ENCODE results near the gene C2orf72.
"Not testable (repeated sequence)": the region's sequence is repeated elsewhere in the genome, so short reads cannot be mapped to it uniquely, and the experiment has no call there.

The C2orf72 gene

DNA sequence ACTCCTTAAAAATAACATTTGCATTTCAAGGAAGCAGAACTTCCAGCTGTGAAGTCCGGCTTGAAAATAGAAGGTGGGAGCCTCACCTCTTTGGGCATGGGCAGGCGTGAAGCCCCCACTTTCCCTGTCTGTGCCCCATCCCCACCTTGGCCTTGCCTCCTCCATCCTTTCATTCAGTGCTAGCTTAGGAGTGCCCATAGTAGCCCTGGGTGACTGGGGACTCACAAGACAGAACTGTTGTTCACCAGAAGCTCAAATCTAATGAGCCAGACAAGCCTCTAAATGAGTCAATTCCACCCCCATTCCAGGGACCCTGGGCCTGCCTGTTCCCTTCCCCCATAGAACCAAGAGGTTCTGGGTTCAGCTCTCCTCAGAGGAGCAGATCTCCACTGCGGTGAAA is 21.4 kb upstream of the C2orf72 start:
- no peak for DNase-seq

DNA sequence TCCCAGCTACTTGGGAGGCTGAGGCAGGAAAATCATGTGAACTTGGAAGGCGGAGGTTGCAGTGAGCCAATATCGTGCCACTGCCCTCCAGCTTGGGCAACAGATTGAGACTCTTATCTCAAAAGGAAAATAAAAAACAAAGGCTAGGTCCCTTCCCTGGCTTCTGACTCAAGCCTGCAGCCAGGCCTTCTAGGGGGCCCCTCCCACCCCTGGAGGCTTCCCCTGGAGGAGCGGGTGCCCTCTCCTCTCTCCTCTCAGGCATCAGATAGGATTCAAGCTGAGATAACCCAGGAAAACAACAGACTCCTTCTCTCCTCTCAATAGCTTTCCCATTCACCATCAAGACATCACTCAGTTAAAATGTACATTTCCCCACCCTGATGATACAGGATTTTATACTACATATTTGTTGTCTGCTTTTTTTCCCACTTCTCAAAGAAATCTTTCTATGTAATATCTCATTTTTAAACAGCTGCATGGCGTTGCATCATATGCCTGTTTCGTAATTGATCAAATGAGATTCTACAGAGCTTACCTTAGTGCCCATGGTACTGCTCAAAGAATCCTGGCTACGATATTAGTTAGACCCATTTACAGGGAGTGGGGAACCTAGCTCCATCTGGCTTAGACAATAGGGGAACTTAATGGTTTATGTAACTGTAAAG is 20.6 kb upstream of the C2orf72 start:
- DNase-seq, result no peak

DNA sequence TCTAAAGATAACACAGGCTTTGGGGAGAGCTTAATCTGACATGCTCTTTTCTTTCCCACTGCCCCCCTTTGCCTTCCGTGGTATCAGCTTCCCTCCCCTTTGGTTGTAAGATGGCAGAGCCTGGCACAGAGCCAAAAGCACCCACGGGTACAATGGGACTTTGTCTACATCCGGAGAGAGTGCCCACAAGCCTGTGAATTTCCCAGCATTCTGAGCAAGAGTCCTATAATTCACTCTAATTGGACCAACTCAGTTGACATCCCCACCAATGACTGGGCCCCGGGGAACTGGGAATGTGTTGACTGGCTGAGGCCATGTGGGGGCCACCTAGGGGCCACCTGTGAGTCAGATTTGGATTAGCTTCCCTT is 20.1 kb upstream of the C2orf72 start:
- DNase-seq, result peak; percentile 2

DNA sequence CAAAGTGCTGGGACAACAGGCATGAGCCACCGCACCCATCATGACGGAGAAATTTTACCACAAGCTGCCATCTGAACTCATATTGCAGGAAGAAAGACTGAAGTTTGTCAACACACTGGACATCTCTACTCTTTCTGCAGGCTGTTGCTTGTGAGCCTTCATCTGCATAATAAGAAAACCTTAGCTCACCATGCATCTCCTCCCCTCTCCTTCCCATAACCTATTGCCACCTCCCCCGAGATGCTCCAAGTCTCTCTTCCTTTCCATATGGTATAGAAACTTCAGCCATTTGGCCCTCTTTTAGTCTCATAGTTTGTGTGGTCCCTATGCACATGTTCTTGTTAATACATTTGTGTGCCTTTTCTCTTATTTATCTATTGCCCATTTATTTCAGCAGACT is 19.1 kb upstream of the C2orf72 start:
- DNase-seq, result no peak

DNA sequence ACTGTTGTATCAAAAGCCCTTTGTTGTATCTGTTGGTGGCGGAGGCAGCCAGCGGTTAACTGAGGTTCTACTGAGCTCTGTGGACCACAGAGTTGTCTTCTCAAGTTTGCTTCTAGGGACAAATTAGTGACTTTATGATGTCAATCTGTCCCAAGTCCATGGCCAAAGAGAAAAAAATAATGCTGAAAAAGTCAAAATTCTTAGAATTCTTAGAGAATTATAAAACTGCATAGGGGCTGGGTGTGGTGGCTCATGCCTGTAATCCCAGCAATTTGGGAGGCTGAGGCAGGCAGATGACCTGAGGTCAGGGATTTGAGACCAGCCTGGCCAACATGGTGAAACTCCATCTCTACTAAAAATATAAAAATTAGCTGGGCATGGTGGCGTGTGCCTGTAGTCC is 12.3 kb upstream of the C2orf72 start:
- not testable (repeated sequence) for DNase-seq

DNA sequence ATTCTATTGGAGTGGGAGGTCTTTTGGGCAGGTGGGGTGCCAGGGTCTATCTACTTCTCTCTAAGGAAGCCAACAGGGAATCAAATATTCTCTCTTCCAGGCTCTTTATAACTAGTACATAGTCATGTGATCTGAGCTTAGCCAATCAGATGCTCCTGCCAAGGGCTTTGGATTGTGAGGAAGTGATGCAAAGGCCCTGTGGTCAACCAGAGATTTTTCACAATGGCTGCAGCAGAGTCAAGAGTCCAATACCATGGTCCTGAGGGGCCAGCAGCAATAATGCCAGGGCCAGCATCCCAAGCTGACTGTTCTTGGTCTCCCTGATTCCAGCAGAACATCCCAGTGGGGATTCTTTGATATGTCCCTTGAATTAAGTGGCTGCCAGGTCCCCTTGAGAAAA is 8.4 kb upstream of the C2orf72 start:
- DNase-seq, result no peak

DNA sequence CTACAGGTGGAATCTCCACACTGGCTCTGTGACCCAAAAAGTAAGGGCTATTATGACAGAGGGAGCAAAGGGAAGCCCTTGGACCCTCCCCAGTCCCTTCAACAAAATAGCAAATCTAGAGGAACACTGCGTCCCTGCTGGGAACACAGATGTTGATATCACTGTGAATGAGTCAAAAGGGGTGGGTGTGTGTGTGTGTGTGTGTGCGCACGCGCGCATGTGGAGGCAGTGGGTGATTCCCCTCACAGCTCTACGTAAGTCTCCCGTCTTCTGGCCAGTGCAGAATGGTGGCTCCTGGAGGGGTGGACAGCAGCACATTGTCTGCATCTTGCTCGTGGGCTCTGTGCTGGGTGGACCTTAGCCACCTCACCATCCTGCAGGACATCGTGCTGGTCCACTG is 7.8 kb upstream of the C2orf72 start:
- no peak for DNase-seq

DNA sequence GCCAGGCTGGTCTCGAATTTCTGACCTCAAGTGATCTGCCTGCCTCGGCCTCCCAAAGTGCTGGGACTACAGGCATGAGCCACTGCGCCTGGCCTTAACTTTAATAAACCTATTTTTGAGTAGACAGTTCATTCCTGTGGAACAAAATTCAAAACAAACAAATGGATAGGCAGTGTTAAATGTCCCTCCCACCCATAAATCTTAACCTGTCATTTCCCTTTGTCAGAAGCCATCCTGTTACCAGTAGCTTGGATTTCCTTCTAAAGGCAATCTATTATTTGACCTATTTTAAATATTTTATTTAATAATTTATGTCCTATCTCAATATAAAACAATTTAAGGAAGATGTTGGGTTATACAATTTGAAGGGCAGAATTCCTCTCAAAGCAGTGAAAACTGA is 6.6 kb upstream of the C2orf72 start:
- DNase-seq, result no peak

DNA sequence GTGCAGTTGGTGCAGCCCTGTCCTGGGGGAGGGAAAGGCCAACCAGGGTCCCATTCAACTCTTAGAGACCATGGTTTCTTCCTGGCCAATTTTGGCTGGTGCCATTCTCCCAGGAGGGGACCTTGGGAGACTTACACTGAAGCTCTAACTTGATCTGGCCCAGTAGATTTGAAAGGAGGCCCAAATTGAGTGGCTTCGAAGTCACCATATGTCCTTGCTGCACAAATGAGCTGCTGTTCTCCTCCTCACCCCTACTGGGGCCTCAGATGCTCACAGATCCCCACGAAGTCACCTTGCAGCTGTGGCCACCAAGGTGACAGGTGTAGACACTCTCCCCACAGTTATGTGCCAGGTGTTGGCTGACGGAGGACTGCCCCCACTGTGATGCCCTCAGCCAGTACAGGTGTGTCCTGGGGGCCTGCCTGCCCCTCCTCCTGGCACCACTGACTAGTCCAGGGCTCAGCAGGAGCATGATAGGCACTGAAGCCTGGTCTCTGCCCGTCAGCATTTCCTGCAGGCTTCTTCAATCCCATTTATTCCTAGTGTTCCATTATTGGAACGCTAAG is 4.7 kb upstream of the C2orf72 start:
- no peak for DNase-seq

DNA sequence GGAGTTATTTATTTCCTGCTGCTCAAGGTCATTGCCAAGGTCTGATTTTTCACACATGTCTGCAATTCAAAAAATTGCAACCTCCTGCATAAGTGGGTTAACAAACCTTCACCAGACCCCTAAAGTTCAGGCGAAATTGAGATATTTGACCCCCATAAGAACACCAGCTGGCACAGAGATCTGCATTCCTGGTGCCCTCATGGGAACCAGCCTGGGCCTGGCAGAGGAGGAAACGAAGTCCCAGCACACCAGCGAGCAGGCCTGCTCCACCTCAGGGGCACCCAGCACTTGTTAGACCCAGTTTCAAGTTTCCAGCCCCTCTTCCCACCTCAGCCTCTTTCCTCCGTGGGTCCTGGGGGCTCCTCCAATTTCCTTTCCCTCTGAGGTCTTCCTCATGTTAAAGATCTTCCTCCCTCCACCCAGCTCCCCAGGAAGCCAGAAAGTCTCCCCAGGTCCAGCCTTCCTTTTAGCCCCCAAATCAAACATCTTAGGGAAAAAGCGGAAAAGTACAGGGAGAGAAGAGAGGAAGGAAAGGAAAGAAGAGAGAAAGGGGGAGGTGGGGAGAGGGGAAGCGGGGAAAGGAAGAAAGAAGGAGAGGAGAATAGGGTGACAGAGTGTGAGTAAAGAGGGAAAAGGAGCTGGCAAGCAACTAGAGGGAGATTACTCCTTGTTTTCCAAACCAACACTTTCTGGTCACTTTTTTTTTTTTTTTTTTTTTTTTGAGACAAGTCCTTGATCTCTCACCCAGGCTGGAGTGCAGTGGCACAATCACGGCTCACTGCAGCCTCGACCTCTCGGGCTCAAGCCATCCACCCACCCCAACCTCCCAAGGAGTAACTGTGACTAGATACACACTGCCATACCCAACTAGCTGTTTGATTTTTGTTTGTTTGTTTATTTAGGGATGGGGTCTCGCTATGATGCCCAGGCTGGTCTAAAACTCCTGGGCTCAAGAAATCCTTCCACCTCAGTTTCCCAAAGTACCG is 3.9 kb upstream of the C2orf72 start:
- no peak for DNase-seq

DNA sequence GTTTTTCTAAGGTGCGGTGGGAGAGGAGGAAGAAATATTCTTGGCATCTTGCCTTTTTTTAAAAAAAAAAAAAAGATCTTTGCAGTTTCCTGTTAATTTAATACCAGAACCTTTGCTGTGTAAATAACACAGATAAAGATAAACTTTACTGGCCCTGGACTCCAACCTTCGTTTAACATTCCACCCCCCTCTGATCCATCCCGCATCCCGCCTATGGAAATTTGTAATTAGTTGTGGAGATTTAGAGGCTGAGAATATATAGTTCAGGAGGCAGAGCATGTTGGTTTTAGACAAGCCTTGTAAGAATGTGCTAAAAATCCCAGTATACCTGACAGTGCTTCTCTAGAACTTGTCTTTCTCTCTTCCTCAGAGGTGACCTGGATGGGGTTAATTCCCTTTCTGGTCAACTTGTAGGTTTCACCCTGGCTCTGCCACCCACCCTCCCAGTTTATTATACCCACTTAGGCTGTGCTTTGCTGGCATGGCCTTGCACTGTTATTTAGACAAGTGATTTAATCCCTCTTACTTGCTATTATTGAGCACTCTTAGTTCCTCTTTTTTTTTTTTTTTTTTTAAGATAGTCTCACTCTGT is 2.9 kb upstream of the C2orf72 start:
- no peak for DNase-seq

DNA sequence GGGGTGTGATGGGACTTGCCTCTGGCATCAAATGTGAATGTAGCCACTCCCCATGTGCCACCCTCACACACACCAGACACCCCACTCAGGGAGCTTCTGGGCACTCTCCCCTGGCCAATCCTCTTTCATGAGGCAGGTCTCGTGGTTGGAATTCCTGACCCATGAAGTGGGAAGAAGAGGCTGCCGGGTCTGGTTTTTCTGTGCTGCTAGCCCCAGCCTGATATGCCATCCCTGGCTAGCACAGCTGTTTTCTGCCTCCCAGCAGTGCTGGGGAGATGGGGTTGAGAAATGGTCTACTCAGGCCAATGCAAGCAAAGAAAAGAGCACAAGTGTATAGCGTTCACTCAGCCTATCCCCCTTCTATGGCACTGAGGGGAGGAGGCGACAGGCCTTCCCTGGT is 1.2 kb upstream of the C2orf72 start:
- DNase-seq, result no peak

DNA sequence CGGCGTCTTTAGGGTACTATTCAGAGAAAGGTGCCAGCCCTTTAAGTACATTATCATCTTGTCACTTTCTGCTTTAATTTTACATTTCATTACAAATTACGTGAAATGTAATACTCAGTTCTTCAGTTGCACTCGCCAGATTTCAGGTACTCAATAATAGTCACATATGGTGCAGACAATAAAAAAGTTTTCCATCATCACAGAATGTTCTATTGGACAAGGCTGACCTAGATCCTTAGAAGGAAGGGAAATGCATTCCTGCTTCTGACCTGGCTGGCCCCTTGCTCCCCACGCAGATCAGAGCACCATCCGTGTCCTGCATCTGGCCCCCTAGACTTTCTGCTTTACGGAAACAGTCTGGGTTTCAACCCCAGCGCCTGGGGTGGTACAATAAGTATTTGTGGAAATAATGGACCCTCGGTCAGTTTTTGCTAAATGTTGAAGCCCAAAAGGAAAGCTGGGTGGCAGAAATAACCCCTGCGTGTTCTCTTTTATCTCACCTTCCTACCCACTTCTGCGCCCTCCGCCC is 681 bp upstream of the C2orf72 start:
- DNase-seq, result no peak

DNA sequence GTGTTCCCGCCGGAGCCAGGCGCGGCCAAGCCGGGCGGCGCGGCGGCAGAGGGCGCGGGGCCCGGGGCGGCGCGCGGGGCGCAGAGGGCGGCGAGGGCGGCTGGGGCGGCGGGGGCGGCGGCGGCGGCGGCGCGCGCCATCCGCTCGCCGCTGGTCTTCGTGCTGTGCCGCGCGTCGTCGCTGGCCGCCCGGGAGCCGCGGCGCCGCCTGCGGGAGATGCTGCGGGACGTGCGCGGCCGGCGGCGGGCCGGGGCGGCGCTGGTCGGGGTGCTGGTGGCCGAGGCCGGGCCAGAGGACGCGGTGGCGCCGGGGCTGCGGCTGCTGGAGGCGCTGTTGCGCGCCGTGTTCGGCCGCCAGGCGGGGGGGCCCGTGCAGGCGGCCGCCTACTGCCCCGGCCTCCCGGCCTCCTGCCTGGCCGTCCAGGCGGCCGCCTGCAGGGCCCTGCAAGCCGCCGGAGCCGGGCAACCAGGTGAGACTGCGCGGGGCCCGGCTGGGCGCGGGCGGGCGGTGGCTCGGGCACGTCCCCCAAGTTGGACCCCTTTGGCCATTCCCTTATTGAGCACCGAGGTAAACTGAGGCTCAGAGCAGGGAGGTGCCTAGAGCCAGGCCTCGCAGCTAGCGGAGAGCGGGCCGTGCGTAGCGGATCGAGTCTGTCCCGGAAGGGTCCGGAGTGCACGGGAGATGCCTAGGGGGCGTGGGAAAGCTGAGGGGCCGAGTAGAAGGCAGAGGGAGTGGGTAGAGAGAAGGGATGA is 584 bp downstream of the C2orf72 start:
- DNase-seq, result no peak

DNA sequence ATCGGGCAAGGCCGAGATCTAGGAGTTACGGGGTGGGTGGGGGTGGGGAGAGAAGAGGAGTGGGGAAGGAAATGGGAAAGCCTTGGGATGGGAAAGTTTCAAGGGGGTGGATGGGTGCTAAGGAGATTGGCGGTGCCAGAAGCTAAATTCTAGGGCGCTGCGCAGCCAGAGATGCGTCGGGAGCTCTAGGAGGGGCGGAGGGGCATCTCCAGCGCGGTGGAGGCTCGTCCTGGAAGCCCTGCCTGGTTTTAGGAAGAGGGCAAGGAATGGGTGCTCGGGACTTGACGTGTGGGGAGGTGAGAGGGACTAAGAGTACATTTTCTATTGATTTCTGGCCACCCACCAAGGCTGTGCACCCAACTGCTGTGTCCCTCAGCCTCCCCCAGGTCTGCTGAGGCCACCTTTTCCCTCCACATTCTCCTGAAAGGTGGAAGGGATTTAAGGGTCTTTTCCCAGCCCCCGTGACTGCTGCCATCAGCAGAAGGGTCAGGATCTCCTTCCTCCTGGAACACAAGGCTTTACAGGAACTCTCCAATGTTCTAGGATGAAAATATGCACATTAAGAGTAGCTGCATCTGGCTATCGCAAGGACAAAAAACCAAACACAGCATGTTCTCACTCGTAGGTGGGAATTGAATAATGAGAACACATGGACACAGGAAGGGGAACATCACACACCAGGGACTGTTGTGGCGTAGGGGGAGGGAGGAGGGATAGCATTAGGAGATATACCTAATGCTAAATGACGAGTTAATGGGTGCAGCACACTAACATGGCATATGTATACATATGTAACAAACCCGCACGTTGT is 1.4 kb downstream of the C2orf72 start:
- no peak for DNase-seq

DNA sequence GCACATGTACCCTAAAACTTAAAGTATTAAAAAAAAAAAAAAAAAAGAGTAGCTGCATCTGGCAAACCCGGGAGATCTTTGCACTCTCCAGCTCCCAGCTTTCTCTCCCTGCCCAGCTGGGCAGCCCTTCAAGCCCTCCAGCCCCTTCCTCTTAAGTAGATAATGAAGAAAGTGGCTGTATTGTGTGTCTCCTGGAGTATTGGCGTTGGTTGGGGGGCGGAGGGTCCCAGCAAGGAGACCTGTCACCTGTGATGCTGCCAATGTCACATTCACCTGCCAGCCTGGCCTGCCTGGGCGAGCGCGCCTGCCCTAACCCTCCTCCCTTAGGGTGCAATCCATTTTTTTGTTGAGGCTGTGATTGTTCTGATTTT is 2.0 kb downstream of the C2orf72 start:
- no peak for DNase-seq

DNA sequence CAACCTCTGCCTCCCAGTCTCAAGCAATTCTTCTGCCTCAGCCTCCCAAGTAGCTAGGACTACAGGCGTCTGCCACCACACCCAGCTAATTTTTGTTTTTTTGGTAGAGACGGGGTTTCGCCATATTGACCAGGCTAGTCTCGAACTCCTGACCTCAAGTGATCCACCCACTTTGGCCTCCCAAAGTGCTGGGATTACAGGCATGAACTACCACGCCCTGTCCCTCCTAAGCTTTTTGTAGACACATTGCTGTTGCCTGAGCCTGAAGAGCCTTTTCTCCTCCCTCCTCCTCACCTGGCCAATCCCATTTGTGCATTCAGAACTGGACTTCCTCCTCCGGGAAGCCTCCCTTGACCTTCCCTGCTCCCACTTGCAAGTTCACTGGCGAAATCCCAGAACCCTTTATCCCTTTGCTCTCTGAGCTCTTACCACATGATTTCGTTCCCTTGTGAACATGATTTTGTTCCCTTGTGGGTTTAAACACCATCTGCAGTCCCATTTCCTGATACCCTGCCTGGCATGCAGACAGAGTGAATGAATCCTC is 2.6 kb downstream of the C2orf72 start:
- no peak for DNase-seq

DNA sequence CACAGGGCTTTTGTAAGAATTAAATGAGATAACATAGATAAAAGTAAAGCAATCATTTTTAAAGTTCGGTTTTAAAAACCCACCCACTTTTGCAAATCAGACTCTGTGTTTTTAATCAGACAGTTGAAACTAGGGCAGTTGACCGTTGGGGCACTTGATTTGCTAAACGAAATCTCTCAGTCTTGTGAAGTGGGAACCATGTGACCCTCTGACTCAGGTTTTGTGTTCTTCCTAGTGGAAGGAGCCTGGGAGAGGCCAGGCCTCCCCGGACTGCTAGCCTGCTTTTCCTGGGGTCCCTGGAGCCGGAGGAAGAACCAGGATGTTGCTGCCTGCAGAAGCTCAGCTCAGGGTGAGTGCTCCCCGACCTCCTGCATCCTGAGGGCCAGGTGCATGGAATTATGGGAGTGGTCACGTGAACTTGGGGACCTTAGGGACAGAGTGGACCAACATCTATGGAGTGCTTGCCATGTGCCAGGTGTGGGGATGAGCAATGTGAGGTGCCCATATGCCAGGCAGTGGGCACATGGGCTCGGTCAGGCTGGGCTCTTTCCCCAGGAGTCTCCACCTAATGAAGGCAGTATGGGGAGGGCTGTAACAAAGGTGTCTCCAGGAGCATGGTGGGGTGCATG is 3.9 kb downstream of the C2orf72 start:
- DNase-seq, result no peak

DNA sequence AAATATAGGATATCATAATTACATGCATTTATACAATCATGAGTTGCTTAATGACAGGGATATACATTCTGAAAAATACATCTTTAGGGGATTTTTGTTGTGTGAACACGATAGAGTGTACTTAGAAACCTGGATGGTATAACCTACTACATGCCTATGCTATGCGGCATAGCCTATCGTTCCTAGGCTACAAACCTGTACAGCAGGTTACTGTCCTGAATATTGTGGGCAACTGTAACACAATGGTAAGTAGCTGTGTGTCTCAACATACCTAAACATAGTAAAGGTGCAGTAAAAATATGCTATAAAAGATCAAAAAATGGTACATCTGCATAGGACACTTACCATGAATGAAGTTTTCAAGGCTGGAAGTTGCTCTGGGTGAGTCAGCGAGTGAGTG is 6.5 kb downstream of the C2orf72 start:
- DNase-seq, result no peak

DNA sequence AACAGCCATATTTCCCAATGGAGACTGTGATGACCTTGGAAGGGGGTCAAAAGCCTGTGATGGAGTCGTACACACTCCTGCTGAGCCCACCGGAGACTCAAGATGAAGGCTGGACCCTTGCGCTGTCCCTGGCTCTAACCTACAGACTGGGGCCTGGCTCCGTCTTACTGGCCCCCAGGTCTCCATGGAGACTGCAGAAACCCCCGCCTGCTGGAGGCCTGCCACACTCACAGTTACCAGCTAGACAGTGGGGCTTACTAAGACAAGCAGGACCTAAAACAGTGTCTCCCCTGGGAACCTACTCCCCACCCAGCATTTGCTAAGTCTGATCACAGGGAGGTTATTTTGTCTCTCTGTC is 9.6 kb downstream of the C2orf72 start:
- DNase-seq, result no peak

DNA sequence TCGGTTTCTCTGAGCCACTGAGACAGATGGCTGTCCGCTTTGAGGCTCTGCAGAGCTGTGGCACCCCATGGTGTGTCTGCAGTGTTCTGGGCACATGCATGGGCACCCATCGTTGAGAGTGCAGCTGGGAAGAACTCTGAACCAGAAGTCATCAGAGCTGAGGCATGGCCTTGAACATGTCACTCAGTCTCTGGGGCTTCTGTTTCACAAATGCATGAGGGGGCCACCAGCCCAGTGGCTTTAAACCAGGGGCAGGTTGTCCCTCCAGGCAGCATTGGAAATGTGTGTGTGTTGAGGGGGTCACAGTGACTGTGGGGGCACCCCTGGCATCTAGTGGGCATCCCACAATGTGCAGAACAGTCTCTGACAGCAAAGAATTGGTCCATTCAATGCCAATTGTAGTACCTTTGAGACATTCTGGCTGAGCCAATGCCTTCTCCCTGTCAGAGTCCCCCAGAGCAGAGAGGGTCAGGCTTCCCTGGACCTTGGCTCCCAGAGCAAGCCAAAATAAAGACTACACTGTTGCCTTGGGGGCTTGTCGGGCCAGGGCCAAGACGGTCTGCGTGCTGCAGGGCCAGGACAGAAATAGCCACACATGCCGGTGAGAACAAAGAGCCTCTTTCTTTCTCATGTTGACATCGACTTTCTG is 10.1 kb downstream of the C2orf72 start:
- DNase-seq, result no peak
